Coronary artery (tissue), 2 donors: ENCODE data around the gene UPF2.
"Not testable (repeated sequence)": the region's sequence is repeated elsewhere in the genome, so short reads cannot be mapped to it uniquely, and the experiment has no call there.

ENCODE experiments used
- DNase-seq: peaks from one replicate; pipeline ENCODE4 v3.0.0-alpha.2; 2017; ENCODE audit warnings: low spot score
- H3K27ac ChIP-seq, 2 donors: fragments of 200-600 bp; sonication (generic); one replicate each; pipeline ENCODE4 v1.5.1; 2016 to 2019
- H3K4me3 ChIP-seq: fragments of 200-600 bp; sonication (generic); 2 replicates; pipeline ENCODE4 v1.5.1; 2016; ENCODE audit warnings: mild to moderate bottlenecking, moderate library complexity
- TF ChIP-seq, protein P1 (sequence below): fragments of 200-600 bp; sonication (generic); IDR thresholded peaks from one replicate; pipeline ENCODE4 v1.5.1; 2019; ENCODE audit warnings: antibody characterized with exemption

Gene UPF2

DNA sequence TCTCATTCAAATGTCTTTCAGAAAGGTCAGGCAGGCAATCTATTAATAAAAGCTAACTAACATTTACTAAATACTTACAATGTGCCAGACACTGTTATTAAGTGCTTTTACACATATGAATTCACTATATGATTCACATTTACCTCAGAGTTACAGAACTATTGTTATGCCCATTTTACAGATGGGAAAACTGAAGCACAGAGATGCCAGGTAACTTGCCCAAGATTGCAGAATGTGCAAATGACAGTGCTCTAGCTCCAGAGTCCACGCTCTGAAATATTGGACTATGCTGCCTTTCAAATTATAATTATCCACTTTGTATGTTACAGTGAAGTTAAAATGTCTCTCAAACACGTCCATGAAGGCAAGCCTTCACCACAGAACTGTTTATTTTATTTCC, 22.0 kb downstream of the UPF2 start:
- TF ChIP-seq, protein P1, sequence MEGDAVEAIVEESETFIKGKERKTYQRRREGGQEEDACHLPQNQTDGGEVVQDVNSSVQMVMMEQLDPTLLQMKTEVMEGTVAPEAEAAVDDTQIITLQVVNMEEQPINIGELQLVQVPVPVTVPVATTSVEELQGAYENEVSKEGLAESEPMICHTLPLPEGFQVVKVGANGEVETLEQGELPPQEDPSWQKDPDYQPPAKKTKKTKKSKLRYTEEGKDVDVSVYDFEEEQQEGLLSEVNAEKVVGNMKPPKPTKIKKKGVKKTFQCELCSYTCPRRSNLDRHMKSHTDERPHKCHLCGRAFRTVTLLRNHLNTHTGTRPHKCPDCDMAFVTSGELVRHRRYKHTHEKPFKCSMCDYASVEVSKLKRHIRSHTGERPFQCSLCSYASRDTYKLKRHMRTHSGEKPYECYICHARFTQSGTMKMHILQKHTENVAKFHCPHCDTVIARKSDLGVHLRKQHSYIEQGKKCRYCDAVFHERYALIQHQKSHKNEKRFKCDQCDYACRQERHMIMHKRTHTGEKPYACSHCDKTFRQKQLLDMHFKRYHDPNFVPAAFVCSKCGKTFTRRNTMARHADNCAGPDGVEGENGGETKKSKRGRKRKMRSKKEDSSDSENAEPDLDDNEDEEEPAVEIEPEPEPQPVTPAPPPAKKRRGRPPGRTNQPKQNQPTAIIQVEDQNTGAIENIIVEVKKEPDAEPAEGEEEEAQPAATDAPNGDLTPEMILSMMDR, result no peak
- Histone ChIP-seq H3K4me3 (no peak overlapping the region), H3K27ac (no peak overlapping the region)
- no peak for DNase-seq

DNA sequence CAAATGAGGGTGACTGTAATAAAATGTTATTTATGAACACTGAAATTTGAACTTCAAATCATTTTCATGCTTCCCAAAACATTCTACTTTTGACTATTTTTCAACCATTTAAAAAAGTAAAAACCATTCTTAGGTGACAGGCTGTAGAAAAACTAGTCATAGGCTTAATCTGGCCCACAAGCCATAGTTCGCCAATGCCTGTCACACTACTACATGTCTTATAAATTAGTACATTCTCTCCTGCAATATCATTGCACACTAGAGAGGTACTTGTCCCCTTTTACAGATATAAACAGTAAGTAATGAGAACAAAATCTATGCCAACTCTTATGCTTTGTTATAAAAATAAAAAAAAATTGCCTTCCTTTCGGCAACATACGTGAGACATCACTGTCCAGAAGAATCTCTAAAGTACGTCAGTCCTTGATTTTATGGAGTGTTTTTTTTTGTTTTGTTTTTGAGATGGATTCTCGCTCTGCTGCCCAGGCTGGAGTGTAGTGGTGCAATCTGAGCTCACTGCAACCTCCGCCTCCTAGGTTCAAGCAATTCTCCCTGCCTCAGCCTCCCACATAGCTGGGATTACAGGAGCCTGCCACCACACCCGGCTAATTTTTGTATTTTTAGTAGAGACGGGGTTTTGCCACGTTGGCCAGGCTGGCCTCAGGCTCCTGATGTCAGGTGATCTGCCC, 23.2 kb downstream of the UPF2 start:
- TF ChIP-seq, protein P1, result no peak
- Histone ChIP-seq H3K27ac (no peak overlapping the region), H3K4me3 (no peak overlapping the region)
- DNase-seq, result no peak

DNA sequence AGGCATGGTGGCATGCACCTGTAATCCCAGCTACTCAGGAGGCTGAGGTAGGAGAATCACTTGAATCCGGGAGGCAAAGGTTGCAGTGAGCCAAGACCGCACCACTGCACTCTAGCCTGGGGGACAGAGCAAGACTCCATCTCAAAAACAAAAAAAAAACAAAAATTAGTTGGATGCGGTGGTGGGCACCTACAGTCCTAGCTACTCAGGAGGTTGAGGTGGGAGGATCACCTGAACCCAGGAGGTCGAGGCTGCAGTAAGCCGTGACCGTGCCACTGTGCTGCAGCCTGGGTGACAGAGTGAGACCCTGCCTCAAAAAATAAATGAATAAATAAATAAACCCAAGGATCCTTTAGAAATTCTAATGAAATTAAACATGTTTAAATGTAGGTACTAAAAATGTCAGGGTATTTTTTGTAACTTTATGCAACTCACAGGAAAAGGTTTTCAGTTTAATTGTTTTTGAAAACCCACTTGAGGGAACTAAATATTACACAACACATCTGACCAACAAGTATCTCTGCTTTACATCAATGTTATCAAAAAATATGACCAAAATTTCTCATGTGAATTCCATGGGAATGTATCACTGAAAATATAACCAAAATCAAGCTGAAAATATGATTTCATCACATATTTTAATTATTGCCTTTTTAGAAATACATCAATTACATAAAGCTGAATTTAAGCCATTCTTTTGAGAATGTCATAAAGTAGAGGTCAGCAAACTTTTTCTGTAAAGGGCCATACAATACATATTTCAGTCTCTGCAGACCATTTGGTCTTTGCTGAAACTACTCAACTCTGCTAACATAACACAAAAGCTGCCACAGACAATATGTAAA, 23.9 kb downstream of the UPF2 start:
- H3K4me3 ChIP-seq, result no peak overlapping the region
- H3K27ac ChIP-seq, result no peak overlapping the region
- TF ChIP-seq, protein P1, result no peak
- no peak for DNase-seq

DNA sequence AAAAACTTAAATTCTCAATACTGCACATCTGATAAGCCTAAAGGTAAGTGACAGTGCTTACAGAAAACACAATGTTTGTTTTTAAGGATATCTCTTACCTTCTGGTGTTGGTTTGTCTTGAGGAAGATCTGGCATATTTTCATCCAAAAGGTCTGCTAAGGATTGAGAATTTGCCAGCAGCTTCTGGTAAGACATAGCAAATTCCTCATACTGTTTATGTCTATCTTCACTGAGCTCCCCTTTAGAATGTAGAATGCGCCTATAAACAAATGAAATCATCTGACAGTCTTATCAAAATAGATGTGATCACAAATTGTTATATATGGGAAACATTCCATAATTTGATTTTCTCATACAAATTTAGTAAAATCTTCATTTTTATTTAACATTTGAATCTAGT, 28.7 kb downstream of the UPF2 start:
- TF ChIP-seq, protein P1, result no peak
- Histone ChIP-seq H3K4me3 (no peak overlapping the region), H3K27ac (no peak overlapping the region)
- no peak for DNase-seq

DNA sequence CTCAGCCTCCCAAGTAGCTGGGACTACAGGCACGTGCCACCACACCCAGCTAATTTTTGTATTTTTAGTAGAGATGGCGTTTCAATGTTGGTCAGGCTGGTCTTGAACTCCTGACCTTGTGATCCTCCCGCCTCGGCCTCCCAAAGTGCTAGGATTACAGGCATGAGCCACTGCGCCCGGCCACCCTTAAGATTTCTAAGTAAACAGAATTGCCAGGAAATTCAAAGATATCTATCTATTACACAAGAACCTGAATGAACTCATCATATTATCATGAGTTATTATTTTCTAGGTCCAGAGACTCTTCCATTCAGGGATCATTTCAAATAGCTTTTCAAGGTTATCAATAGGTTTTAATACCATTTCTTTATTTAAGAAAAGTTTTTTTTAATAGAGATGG, 29.2 kb downstream of the UPF2 start:
- not testable (repeated sequence) for DNase-seq, H3K4me3 ChIP-seq, H3K27ac ChIP-seq

DNA sequence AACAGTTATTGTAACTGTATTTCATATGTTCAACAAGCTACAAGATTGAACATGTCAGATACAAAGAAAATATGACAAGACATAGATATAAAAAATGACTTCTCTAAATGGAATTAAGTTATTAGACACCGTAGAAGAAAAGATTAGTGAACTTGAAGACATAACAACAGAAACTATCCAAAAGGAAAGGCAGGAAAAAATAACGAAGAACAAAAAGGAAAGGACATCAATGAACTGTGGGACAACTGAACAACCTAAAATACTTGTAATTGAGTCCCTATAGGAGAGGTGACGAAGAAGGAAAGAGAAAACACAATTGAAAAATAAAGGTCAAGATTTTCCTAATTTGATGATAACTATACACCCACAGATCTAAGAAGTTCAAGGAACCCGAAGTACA, 32.3 kb downstream of the UPF2 start:
- DNase-seq, result no peak
- H3K4me3 ChIP-seq, result no peak overlapping the region
- TF ChIP-seq, protein P1, result no peak
- no peak overlapping the region for H3K27ac ChIP-seq

DNA sequence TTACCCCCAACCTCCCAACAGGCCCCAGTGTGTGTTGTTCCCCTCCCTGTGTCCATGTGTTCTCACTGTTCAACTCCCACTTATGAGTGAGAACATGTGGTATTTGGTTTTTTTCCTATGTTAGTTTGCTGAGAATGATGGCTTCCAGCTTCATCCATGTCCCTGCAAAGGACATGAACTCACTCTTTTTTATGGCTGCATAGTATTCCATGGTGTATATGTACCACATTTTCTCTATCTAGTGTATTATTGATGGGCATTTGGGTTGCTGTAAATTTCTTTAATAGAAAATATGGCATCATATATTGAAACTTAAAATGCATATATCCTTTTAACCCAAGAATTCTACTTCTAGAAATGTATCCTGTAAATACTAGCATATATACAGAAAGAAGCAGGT, 33.8 kb downstream of the UPF2 start:
- H3K4me3 ChIP-seq, DNase-seq, H3K27ac ChIP-seq: not testable (repeated sequence)

DNA sequence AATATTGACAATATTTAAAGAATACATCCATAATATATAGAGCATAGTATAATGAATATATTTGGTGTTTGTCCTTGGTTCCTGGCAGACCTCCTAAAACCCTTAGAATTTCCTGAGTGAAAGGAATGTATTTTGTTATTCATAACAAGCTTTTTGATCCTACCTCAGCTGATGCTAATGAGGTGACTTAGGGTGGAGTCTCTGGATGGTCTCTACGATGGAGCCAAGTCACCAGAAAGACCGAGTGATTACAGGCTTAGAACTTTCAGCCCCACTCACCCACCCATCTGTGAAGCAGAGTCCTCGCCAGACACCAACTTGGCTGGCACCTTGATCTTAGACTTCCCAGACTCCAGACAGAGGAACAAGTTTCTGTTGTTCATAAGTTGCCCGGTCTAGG, 35.9 kb downstream of the UPF2 start:
- no peak overlapping the region for H3K27ac ChIP-seq
- no peak for DNase-seq
- no peak overlapping the region for H3K4me3 ChIP-seq
- TF ChIP-seq, protein P1, result no peak
